Smooth muscle cell of the pulmonary artery (primary cell): ENCODE measurements around the gene TBX3. TPM values are rescaled to one million over a fixed set of nuclear protein-coding genes. Genes with fewer than 3 reads are reported as not detected.

Experiments used
- total RNA-seq: library from RNA; depleted of rRNA; stranded (reverse); fragments of >200 nt; gene quantifications from 2 replicates; pipeline ENCODE4 v1.2.3, GENCODE V29; 2014

TBX3 gene
- 4.6 and 5.0 TPM in 2 replicates for total RNA-seq

DNA sequence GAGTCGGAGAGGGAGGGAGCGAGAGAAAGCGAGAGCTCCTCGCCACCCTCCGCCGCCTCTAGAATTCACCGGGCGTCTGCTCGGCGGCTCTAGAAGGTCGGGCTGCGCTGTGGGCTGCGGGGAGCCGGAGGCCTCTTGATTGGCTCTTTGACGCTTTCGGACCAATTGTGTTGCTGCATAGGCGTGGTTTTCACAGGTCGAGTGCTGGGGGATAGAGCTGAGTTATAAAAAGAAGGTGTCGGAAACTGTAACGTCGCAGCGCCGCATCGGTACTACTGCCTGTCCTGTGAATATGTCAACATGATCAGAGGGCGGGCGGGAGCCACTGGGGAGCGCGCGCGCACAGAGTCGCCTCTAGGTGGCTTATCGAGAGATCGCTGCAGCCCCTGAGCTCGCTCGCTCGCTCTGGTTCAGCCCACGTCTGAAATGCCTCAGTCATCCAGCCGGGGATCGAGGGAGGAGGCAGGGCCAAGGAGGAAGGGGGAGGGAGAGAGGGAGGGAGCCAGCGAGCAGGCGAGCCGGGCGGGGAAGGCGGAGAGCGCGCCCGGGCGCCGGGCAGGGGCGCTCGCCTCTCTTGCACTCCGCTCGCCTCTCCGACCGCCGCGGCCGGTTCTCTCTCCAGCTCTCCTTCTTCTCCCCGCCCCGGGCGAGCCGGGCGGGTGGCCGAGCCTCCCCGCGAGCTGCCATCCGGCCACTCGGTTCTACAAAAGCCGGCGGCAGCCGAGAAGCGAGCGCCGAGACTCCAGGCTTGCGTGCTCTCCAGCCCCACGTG lies at the start of gene TBX3:
TBX3 (minus strand) TSS at position 78 of the 772 bp plus-strand sequence. CDS start 975 bp downstream, outside the sequence.

